ENCODE results near the gene SST. TPM values are rescaled to one million over a fixed set of nuclear protein-coding genes. Genes with fewer than 3 reads are reported as not detected.

The SST gene
- total and polyA plus RNA-seq, 2 of the 4 experiments (the other 2 are of a cell fraction): not detected

- H3K4me3 ChIP-seq (ENCODE audit: insufficient read depth, low read depth, low read length): no peak overlapping the region
- POLR2A ChIA-PET (ENCODE audit: unreplicated experiment): no interaction called here
- H3K27me3 ChIP-seq (ENCODE audit: control insufficient read depth, insufficient read depth, low read length): 0 out of 2 replicates have a peak, but pooled peaks cover 1% of the 10 kb centered on the region
- no peak overlapping the region for H2BK20ac ChIP-seq (ENCODE audit: low read depth, low read length)
- no peak for TF ChIP-seq MXI1 (IDR thresholded peaks at IDR 0.05; ENCODE audit: borderline replicate concordance, low read depth, low read length)
- TF ChIP-seq MAZ (IDR thresholded peaks at IDR 0.05; ENCODE audit: borderline replicate concordance, low read depth, low read length): no peak
- TF ChIP-seq FOS (IDR thresholded peaks at IDR 0.05; ENCODE audit: low read depth, low read length): no peak
- no peak for TF ChIP-seq MAFK (IDR thresholded peaks at IDR 0.05; ENCODE audit: low read depth, low read length)
- TF ChIP-seq CHD1 (IDR thresholded peaks at IDR 0.05; ENCODE audit: low read depth, low read length): no peak
- TF ChIP-seq USF2 (IDR thresholded peaks at IDR 0.05; ENCODE audit: low read depth, low read length): no peak
- no peak overlapping the region for H3K4me2 ChIP-seq (ENCODE audit: low read depth, low read length)
- intact Hi-C loops (cut with micrococcal nuclease) (no loop called here), dilution Hi-C loops (cut with HindIII; ENCODE audit: low sequenced_read_pairs, unreplicated experiment) (no loop called here), in situ Hi-C loops (cut with MboI; ENCODE audit: low sequenced_read_pairs) (no loop called here)
- no peak overlapping the region for H3K18ac ChIP-seq (ENCODE audit: low read depth, low read length)
- H4K5ac ChIP-seq (ENCODE audit: low read depth, low read length): no peak overlapping the region
- no peak overlapping the region for H2AFZ ChIP-seq (replicated peaks; ENCODE audit: low read length, poor library complexity)
- H3K9me1 ChIP-seq (ENCODE audit: insufficient read depth, low read length): no peaks in the 10 kb centered on the region
- BruUV-seq (replicated peaks): no TSS peak
- DNase-seq (no peak), ATAC-seq (ENCODE audit: low read depth) (no peak)
- no peaks in the 10 kb centered on the region for H3K79me1 ChIP-seq (ENCODE audit: low read depth in 1 of 2, low read length in 2 of 2)
- no peak overlapping the region for H4K91ac ChIP-seq (ENCODE audit: insufficient read depth, low read depth, low read length)
- no peaks in the 10 kb centered on the region for H3K36me3 ChIP-seq (ENCODE audit: control insufficient read depth, insufficient read depth, low read length)
- H4K8ac ChIP-seq (ENCODE audit: low read depth in 2 of 2, low read length in 2 of 2): no peak overlapping the region
- H3K27ac ChIP-seq (ENCODE audit: insufficient read depth, low read length): no peak overlapping the region
- no peak overlapping the region for H2BK15ac ChIP-seq (ENCODE audit: low read depth, low read length)
- H2AK9ac ChIP-seq (replicated peaks; ENCODE audit: low read depth, low read length, poor library complexity): no peak overlapping the region
- H3K4me1 ChIP-seq (ENCODE audit: control insufficient read depth, insufficient read depth, low read length): no peaks in the 10 kb centered on the region
- no peak overlapping the region for H3K9ac ChIP-seq (ENCODE audit: low read depth, low read length)
- H3K4ac ChIP-seq (ENCODE audit: low read depth, low read length): no peak overlapping the region
- no peaks in the 10 kb centered on the region for H4K20me1 ChIP-seq (ENCODE audit: insufficient read depth, low read length)
- H2BK5ac ChIP-seq (ENCODE audit: low read depth, low read length, poor library complexity, severe bottlenecking): no peak overlapping the region
- no peak overlapping the region for H3K14ac ChIP-seq (replicated peaks; ENCODE audit: low read depth, low read length)
- H2BK120ac ChIP-seq (ENCODE audit: low read depth, low read length): no peak overlapping the region
- no peaks in the 10 kb centered on the region for H3K9me3 ChIP-seq (ENCODE audit: control insufficient read depth, insufficient read depth, low read length)
- CTCF ChIA-PET: no interaction called here
- no peak overlapping the region for H3K56ac ChIP-seq (ENCODE audit: extremely low read depth, insufficient read depth, low read length)
- no peak overlapping the region for H3K23ac ChIP-seq (ENCODE audit: low read depth, low read length)
- no peak overlapping the region for H2AK5ac ChIP-seq (ENCODE audit: low read depth, low read length)
Measured at GRCh38 chr3:187661267-187661666, 8.9 kb downstream of the SST start.

Measured in IMR-90 (cell line).